Activated CD8-positive, alpha-beta memory T cell treated with anti-CD3 and anti-CD28 coated beads, Interleukin-2, amount 50 U/mL, for 4 hours (primary cell): Measurements from ENCODE around the gene HACD1.
A peak's percentile ranks its signal among the peaks of the same experiment; 100 is the strongest.

Experiments used
- DNase-seq: peaks from one replicate; pipeline ENCODE4 v3.0.0-alpha.2; 2020

Gene HACD1

GRCh38 chr10:17617031-17617911, at the start of gene HACD1:
TSS of gene HACD1 (minus strand) at chr10:17617374. CDS start at chr10:17617339, 35 bp downstream.
- peak; percentile 53 for DNase-seq

- no peak for DNase-seq
Observed at GRCh38 chr10:17665747-17666146, 48.6 kb upstream of the HACD1 start.

- DNase-seq, result no peak
Observed at GRCh38 chr10:17663450-17663849, 46.3 kb upstream of the HACD1 start.

GRCh38 chr10:17662193-17663138, 45.3 kb upstream of the HACD1 start:
- DNase-seq, result no peak

- no peak for DNase-seq
Observed at GRCh38 chr10:17661510-17661909, 44.3 kb upstream of the HACD1 start.

GRCh38 chr10:17660921-17661320, 43.7 kb upstream of the HACD1 start:
- DNase-seq, result no peak

GRCh38 chr10:17659365-17659764, 42.2 kb upstream of the HACD1 start:
- DNase-seq, result no peak

GRCh38 chr10:17657103-17657500, 39.9 kb upstream of the HACD1 start:
- DNase-seq, result no peak

- no peak for DNase-seq
Observed at GRCh38 chr10:17655567-17656146, 38.5 kb upstream of the HACD1 start.

- DNase-seq, result no peak
Observed at GRCh38 chr10:17655009-17655408, 37.8 kb upstream of the HACD1 start.

- no peak for DNase-seq
Observed at GRCh38 chr10:17652585-17652984, 35.4 kb upstream of the HACD1 start.

GRCh38 chr10:17651896-17652295, 34.7 kb upstream of the HACD1 start:
- DNase-seq, result no peak

GRCh38 chr10:17650416-17650815, 33.2 kb upstream of the HACD1 start:
- DNase-seq, result no peak

GRCh38 chr10:17649836-17650235, 32.7 kb upstream of the HACD1 start:
- DNase-seq, result no peak

- no peak for DNase-seq
Observed at GRCh38 chr10:17649052-17649451, 31.9 kb upstream of the HACD1 start.

- DNase-seq, result peak; percentile 54
Observed at GRCh38 chr10:17648243-17649035, 31.3 kb upstream of the HACD1 start.

GRCh38 chr10:17647326-17647725, 30.2 kb upstream of the HACD1 start:
- DNase-seq, result no peak

- no peak for DNase-seq
Observed at GRCh38 chr10:17645621-17646345, 28.6 kb upstream of the HACD1 start.

- DNase-seq, result no peak
Observed at GRCh38 chr10:17644485-17644943, 27.3 kb upstream of the HACD1 start.

- peak; percentile 91 for DNase-seq
Observed at GRCh38 chr10:17643755-17644484, 26.7 kb upstream of the HACD1 start, which contains the start of gene STAM. TSS of gene STAM (plus strand) at chr10:17644151. CDS start at chr10:17644340, 189 bp downstream.

GRCh38 chr10:17643339-17643754, 26.2 kb upstream of the HACD1 start:
- DNase-seq, result no peak
